A172 (cell line): ENCODE data around the gene RAB5B. TPM values are rescaled to one million over a fixed set of nuclear protein-coding genes. Genes with fewer than 3 reads are reported as not detected.
A peak's percentile ranks its signal among the peaks of the same experiment; 100 is the strongest.
"Not testable (repeated sequence)": the region's sequence is repeated elsewhere in the genome, so short reads cannot be mapped to it uniquely, and the experiment has no call there.

Experiments used
- DNase-seq: peaks from one replicate; pipeline ENCODE4 v3.0.0-alpha.2; 2015; ENCODE audit warnings: low spot score
- total RNA-seq: library from RNA; depleted of rRNA; stranded (reverse); fragments of >200 nt; shearing (Covaris generic); gene quantifications from 2 replicates; pipeline ENCODE4 v1.2.3, GENCODE V29; 2014

RAB5B gene
- total RNA-seq, 1 experiment from 2014 or later = 47.8 TPM

DNA sequence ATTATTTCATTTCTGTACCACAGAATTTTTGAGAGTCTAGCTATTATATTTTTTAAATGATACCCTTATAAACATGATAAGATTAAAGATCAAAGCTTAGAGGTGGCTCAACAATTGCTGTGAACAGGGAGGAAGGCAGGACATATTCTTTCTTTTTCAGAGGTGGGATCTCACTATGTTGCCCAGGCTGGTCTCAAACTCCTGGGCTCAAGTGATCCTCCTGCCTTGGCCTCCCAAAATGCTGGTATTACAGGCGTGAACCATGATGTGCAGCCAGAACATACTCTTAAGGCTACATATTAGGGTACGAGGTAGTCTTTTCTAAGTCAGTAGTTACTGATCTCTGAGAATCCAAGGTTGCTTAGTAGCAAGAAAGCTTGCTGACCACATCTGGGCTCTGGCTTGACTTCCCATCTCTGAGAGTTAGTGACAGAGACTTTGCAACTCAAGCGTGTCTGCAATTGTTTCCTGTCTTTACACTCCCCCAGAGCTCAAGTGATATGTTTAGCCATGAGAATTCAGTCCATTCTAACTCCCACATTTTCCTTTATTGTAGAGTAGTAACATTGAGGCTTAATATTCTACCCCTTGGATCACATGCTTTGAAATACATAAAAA lies 8.6 kb downstream of the RAB5B start:
- no peak for DNase-seq

GRCh38 chr12:55983232-55983842 lies 9.5 kb downstream of the RAB5B start:
- no peak for DNase-seq

DNA sequence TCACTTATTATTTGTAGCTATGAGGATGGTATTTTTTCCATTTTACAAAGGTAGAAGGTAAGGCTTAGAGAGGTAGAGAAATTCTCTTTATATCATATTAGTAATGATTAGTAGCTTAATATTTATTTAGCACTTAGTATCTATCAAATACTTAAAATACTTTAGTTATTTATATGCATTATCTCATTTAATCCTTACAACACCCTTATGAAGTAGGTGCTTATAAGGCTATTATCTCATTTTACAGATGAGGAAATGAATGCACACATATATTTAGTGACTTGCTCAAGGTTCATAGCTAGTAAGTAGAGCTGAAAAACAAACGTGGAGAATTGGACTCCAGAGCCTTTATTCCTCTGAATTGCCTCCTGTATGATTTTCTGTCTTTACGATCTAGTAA lies 11.0 kb downstream of the RAB5B start:
- no peak for DNase-seq

- DNase-seq = no peak
Observed at GRCh38 chr12:55985341-55985740, 11.5 kb downstream of the RAB5B start.

- DNase-seq = not testable (repeated sequence)
Observed at GRCh38 chr12:55985976-55986375, 12.1 kb downstream of the RAB5B start.

DNA sequence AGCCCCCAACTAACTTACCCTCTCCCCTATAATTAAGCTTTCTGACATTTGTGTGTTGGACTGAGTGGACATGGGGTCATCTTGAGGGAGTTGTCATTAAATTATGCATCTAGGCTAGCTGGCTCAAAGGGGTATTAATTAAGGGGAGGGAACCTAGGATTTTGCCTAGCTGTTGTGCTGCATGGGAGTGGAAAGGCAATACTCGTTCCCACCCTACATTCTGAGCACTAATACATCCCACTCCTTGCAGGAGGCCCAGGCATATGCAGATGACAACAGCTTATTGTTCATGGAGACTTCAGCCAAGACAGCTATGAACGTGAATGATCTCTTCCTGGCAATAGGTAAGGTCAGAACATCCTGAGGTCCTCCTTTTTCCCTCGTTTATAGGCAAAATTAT lies 17.2 kb downstream of the RAB5B start:
- no peak for DNase-seq

DNA sequence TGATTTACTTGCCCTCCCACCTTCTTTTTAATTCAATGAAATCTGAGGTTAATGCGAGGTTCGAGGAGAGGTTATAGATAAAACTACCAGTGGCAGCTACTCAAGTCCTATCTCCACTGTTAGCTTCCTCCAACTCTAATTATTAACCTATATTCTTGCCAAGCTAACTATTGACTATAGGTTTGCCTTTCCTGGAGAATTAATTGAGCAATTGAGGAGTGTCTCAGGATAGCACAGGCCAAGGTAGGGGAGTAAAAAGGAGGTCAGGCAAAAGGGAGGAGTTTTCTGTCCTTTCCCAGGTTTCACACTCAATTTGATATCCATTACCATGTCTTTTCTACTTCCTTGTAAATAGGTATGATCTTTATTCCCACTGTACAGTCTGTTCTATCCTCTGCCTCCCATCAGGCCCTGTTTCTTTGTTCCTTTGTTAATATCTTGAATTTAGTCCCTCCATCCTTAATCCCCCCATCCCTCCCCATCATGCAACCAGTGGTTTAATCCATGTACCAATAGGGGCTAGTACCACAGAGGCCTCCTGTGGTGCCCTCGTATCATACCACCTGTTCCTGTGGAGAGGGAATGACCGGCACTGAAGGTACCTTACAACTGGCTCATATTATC lies 19.5 kb downstream of the RAB5B start:
- DNase-seq = no peak

GRCh38 chr12:55995366-55995765 lies 21.5 kb downstream of the RAB5B start:
- DNase-seq = no peak

- peak; percentile 58 for DNase-seq
Observed at GRCh38 chr12:55996201-55996714, 22.4 kb downstream of the RAB5B start.

DNA sequence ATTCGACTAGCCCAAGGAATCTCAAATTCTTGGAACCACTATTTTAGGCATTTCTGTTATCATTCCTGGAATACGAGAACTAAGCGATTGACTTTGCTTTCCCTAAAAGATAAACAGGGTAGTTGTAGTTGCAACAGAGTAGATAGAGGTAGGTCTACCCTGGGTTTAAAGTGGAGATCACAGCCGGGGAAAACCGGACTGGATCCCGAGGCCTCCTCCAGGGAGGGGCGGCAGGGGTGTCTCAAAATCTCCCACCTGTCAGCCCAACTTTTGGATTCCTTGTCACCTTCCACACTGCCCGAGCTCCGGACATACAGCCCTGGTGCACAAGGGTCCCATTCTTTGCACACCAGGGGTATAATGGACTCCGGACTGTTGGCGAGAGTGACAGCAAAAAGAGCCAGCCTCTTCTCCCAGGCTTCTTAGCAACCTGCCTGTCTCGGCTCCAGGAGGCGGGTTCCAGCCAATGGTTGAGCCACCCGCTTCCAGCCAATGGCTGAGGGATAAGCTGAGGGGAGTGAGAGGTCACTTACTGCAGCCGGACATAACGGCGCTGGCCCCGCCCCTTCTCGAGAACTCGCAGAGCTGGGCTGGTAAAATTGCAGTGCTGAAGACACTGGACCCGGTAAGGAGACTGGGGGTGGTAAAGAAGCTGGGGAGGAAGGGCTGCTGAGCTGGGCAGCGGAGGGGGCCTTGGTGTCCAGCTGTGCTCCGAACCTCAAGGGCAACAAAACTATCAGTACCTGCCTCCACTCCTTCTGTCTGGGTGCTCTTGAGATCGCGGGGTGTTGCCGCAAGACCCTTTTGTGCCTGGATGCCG lies 23.0 kb downstream of the RAB5B start, which contains the start of gene SUOX:
TSS of gene SUOX (plus strand) at position 562 of the 820 bp plus-strand sequence. CDS start 4,946 bp downstream, outside the sequence.
- peak; percentile 95 for DNase-seq

GRCh38 chr12:55997535-55997859 lies 23.6 kb downstream of the RAB5B start:
- DNase-seq = no peak

GRCh38 chr12:55999522-55999921 lies 25.6 kb downstream of the RAB5B start:
- not testable (repeated sequence) for DNase-seq

- DNase-seq = not testable (repeated sequence)
Observed at GRCh38 chr12:55999999-56000540, 26.2 kb downstream of the RAB5B start.

DNA sequence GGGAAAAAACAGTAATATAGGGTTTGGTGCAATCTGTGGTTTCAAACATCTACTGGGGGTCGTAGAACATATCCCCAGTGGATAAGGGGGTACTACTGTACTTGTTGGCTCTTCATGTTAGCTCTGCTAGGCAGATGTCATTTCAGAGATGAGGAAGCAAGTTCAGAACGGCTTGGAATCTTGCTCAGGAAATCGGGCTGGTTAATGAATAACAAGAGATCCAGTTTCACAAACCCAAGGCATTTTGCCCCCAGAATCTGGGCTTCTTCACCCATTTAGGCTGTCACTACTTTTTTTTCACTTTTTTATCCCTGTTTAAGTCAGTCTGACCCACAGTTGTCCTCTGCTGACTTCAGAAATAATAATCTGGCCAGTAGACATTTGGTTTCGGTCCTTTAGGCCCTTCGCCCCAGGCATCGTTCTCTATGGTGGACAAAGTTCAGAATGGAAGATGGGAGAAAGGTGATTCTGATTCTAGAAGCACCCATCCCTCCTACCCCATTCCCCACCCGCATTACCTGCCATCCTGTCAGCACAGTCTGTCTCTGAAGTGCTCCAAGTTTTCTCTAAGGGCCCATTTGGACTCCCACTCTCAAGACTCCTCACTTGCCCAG lies 27.7 kb downstream of the RAB5B start:
- DNase-seq = no peak

DNA sequence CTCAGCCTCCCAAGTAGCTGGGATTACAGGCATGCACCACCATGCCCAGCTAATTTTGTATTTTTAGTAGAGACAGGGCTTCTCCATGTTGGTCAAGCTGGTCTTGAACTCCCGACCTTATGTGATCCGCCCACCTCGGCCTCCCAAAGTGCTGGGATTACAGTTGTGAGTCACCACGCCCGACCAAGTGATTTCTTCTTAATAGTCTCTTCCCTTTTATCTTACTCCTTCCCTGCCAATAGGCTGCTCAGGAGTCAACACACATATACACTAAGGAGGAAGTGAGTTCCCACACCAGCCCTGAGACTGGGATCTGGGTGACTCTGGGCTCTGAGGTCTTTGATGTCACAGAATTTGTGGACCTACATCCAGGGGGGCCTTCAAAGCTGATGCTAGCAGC lies 29.5 kb downstream of the RAB5B start:
- DNase-seq = not testable (repeated sequence)

DNA sequence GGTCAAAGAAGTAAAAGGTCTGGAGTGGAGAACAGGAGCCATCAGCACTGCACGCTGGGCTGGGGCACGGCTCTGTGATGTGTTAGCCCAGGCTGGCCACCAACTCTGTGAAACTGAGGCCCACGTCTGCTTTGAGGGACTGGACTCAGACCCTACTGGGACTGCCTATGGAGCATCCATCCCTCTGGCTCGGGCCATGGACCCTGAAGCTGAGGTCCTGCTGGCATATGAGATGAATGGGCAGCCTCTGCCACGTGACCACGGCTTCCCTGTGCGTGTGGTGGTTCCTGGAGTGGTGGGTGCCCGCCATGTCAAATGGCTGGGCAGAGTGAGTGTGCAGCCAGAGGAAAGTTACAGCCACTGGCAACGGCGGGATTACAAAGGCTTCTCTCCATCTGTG lies 30.3 kb downstream of the RAB5B start:
- DNase-seq = no peak

DNA sequence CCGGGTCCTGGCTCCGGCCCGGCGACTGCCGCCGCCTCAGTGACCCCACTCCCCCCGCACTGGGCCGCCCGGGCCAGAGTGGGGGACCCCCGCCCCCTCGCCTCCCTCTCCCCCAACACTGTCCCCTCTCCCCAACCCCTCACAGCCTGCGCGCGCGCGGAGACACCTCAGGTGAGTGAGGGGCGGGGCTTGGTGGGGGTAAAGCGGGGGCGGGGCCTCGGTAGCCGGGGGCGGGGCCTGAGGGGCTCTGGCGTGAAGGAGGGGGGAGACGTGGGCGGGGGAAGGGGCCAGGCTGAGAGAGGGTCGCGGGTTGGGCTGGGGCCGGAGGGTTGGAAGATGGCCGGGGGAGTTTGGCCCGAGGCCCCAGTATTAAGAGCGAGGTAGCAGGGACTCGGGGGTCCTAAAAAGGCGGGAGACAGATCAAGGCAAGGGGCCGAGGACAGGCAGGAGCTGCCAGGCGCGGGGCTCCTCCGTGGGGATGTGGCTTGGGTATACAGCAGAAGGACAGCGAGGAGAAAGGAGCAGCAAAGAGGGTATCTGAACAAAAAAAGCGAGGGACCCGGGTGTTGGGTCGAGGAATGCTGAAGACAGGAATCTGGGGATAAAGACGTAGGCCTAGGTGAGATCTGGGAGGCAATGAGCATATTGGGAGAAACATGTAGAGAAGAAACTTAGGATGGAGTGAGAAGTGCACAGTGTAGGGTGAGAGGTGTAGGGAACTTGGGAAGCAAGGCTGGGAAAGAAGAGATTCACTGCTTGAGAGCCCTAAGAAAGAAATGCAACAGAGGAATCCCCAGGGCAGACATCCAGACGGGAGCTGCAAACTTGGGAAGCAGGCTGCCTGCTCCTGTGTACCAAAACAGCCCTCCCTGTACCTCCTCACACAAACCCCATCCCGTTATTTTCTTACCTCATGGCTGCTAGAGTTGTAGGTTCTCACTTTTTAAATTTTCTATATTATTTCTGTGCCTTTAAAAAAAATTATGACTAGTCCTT lies 34.0 kb downstream of the RAB5B start:
- DNase-seq = no peak

DNA sequence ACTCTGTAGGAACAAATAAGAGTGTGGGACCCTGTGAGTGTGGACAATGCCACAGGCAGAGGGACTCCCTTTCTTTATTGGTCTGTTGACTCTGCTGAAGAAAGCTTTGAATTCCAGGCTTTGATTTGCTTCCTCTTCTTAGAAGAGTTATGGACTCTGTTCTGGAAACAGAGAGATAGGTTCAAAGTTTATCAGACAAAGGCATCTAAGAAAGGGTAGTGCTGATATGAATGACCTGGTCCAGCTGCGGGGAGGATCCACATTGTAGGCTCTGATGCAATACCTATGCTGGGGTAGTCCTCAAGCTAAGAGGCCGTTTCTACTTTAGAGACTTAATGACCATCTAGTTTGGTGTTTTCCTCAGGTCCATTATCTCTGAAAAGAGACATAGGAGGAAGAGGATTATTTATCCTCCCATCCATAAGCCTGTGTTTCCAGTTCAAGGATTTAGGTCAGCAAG lies 36.3 kb downstream of the RAB5B start:
- no peak for DNase-seq

DNA sequence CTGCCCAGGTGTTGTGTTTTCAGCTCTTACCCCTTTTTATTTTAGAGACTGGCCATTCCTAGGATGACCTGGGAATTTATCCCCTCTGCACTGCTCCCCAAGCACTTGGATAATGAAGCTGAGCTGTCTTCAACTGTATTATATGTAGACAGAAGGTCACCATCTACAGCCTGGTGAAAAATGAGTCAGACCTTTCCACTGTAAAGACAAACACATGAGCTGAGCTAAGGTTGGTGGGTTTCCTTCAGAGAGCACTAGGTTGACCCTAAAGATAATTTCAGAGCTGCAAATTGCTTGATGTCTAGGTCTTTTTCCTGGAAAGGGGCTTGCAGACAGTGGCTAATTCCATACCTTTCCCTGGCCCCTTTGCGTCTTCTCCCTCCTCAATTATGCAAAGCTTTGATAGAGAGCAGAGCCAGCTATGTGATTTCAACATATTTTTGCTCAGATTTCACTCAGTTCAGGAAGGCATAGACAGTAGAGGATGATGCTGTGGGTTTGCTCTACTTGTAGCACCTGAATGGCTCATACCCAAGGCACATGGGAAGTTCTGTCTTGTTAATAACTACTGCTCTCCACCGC lies 37.7 kb downstream of the RAB5B start:
- no peak for DNase-seq

- DNase-seq = no peak
Observed at GRCh38 chr12:56013482-56013881, 39.6 kb downstream of the RAB5B start.
